T-helper 1 cell (primary cell): ENCODE data around the gene TLCD3B.
"Not testable (repeated sequence)": the region's sequence is repeated elsewhere in the genome, so short reads cannot be mapped to it uniquely, and the experiment has no call there.

Experiments
- DNase-seq, 5 donors: peaks; one replicate each; pipeline ENCODE4 v3.0.0-alpha.2; 2012 to 2020

The TLCD3B gene

DNA sequence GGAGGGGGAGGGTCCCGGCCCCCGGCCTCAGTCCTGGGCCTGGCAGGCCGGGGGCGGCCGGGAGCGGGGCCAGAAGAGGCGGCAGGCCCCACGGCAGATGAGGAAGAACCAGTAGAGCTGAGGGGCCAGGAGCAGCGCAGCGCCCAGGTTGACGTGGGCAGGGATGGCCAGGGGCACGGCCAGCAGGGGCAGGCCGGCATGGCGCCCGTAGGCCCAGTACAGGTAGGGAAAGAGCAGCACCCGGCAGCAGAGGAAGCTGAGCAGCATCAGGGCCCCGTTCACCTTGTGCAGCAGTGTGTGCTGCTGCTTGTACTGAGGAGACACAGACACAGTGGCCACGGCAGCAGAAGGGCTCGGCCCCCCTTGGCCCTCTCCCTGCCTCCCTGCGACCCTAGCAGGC is 5.9 kb downstream of the TLCD3B start:
- no peak for DNase-seq

DNA sequence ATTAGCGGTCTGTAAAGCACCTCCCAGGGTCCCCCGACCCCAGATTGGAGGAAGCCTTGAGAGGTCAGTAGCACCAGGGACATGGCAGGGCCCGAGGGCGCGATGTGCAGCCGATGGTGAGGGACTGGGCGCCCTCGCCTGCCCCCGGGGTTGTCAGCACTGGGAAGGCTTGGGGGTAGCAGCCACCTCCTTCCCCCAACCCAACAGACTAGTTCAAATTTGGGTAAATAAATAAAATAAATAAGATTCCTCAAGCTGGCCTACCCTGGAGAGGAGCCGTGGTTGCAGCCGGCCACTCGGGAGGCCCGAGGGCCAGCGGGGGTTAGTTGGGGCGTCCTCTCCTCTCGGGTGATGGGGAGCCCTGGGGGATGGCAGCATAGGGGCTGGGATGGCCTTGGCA is 6.6 kb downstream of the TLCD3B start:
- DNase-seq: no peak

DNA sequence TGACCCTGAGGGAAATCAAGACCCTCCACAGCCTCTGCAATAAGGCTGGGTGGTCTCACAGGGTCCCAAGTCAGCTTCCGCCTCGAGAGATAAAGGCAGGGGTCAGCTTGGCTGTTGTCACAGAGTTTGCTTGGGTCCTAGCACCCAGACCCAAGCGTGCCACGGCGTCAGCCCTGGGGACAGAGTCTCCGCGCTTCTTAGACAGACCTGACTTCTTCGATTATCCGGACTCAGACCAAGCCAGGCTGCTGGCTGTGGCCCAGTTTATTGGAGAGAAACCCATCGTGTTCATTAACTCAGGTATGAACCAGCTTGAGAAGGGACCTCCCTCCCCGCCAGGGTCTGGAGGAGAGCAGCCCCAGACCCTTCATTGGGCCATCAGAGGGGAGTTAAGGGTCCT is 7.5 kb downstream of the TLCD3B start:
- DNase-seq: no peak

GRCh38 chr16:30022887-30023286 is 8.2 kb downstream of the TLCD3B start, which contains the start of gene C16orf92:
TSS of gene C16orf92 (plus strand) at chr16:30023198. CDS start at chr16:30023341, 143 bp downstream.
- DNase-seq: no peak

DNA sequence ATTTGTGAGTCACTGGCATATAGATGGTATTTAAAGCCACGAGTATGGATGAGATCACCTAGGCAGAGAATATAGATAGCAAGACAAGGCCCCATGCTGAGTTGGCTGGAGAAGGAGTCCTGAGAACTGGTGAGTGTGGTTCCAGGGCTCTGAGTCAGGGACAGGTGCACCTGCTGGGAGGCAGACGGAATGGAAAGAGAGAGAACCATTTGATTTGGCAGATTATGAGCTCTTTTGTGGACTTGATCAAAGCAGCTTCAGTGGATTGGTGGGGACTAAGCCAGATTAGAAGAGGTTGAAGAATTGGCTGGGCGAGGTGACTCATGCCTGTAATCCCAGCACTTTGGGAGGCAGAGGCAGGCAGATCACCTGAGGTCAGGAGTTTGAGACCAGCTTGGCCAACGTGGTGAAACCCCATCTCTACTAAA is 12.3 kb downstream of the TLCD3B start:
- DNase-seq: no peak

GRCh38 chr16:30017937-30018336 is 13.1 kb downstream of the TLCD3B start:
- DNase-seq: not testable (repeated sequence)

DNA sequence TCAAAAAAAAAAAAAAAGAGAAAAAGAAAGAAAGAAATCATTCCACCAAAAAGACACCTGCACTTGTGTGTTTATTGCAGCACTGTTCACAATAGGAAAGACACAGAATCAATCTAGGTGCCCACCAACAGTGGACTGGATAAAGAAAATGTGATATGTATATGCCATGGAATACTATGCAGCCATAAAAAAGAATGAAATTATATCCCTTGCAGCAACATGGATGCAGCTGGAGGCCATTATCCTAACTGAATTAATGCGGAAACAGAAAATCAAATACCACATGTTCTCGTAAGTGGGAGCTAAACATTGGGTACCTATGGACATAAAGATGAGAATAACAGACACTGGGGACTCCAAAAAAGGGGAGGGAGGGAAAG is 13.8 kb downstream of the TLCD3B start:
- DNase-seq: no peak

GRCh38 chr16:30016555-30017276 is 14.4 kb downstream of the TLCD3B start:
- DNase-seq: no peak

- DNase-seq: not testable (repeated sequence)
These were observed 15.6 kb downstream of the TLCD3B start for GRCh38 chr16:30015450-30015849.

GRCh38 chr16:30012598-30012997 is 18.5 kb downstream of the TLCD3B start:
- DNase-seq: not testable (repeated sequence)

GRCh38 chr16:30011714-30012504 is 19.2 kb downstream of the TLCD3B start:
- DNase-seq: no peak

GRCh38 chr16:30010844-30011713 is 20.0 kb downstream of the TLCD3B start, which contains the start of gene DOC2A:
TSS of gene DOC2A (minus strand) at chr16:30011027. CDS start at chr16:30010222, 805 bp downstream.
- DNase-seq: no peak

DNA sequence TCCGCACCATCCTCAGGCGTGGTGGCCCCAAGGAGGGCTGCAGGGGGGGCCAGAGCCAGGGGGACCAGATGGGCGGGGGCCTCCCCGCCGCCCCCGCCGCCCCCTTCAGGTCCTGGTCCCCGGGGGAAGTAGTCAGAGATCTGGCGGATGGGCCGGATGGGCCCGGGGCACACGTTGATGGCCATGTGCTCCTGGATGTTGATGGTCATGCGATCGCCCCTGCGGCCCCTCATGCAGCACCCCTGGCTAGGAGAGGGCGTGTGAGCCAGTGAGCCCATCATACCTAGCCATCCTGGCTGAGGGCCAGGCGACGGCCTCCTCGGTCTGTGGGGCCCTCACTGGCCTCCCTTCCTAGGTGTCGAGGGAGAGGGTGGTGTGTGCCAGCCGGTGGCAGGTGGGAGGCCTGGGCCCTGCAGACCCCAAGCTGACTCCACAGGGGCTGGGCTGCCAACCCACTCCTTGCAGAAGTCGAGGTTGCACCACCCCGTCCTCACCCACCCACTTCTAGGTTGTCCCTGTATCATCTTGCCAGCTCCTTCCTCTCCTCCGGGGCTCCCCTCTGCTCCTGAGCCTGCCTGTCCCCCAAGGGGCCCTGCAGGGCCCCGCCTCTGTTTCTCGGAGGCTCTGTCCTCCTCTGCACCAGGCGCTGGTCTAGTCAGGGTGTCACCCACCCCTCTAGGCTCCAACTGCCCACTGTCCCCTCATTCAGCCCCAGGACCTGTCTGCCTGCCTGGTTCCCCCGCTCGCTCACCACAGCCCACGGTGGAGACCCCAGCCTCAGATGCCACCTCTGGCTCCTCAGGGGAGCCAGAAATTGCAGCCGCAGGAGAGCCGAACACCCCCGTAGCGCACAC is 20.9 kb downstream of the TLCD3B start:
- DNase-seq: no peak

DNA sequence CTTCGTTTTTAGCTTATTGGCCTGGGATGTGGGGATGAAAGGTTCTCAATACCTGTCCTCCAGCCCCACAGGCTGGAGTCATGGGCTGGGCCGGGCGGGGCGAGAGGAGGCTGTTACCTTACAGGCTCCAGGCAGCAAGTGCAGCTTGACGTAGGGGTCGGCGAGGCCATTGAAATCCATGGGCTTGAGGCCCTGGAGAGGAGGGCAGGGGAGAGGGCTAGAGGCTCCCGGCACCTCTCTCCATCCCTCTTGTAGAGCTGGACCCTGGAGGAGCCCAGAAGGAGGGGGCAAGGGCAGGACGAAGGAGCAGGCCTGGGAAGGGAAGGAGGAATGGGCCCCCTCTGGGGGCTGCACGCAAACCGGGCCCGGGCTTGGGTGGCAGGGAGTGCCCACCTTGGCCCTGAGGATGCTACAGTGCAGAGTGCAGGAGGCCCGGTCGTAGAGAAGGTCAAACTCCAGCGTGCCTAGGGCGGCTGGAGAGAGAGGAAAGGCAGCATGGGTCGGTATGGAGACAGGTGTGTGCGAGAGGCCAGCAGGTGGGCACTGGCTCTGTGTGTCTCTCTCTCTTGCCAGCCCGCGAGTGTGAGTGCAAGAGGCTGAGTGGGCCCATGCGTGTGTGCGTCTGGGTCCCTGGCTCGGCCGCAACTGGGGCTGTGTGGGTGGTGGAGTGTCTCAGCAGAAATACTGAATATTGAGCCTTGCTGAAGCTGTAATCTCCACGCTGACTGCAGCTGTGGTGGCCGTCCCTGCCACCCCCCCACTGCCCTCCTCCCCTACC is 21.8 kb downstream of the TLCD3B start:
- no peak for DNase-seq

DNA sequence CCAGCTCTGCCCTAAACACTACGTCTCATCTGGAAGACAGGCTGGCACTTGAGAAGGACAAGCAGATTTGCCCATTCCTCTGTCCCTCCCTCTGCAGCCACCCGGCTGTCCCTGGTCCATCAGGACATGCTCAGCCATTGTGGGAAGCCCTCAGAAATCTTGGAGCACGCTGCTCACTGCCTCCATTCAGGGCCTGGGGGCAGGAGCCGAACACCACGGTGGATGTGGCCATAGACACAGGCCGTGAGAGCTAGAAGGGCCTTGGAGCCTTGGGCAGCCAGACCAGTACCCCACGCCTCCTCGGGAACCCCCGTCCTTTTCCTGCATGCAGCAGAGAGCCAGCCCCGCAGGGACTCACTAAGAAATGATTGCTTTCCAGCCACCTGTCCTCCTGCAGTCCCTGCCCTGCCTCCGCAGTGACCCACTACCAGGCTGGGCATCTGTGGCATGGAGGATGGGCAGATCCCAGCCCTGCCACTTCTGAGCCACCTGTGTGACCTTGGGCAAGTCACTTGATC is 23.6 kb downstream of the TLCD3B start:
- DNase-seq: no peak

- DNase-seq: no peak
These were observed 24.3 kb downstream of the TLCD3B start for GRCh38 chr16:30006659-30007377.

DNA sequence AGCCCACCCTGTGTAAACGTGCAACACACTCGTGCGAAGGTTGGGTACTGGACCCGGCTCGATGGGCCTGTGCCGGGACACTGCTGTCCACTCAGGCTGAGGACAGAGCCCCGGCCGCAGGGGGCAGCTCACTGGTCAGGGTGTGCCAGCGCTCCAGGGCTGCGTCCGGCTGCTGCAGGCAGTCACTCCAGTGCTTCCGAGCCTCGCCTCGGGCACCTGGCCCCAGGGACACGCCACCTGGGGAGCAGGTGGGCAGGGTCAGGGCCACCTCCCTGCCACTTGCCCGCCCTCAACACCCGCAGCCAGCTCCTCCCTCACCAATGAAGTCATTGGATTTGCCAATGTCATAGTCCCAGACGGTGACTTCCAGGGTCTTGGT is 25.0 kb downstream of the TLCD3B start:
- DNase-seq: no peak

DNA sequence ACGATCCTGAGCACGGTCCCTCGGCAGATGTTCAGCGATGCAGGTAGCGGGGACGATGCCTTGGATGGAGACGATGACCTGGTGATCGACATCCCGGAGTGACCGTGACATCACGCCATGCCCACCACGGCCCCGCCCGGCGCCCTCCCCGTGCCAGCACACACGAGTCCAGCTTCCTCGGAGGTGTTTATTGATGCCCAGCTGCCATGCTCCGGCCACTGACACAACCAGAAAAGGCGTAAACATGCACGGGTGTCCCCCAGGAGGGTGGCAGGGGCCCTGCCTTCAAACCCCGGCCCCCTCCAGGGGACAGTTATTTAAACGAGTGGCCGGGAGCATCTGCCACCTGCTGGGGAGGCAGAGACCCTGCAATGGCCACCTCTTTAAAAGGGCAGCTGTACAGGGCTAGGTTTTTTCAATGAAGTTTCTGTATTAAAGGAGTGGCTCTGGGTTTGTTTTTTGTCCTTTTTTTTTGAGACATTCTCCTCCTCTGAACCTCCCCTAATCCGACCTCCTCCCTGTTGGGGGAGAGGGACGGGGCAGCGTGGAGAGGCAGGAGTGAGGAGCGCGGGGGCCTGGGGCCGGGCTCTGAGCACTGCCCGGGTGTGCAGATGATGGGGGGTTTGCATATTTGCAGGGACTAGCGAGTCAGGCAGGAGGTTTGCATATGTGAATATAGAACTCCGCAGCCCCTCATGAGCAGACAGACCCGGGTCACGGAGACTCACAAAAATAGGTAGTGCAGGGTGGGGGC is 25.6 kb downstream of the TLCD3B start:
- DNase-seq: peak in 3 of 5 donors; percentile 26 to 38 (median 38)

GRCh38 chr16:30004811-30005242 is 26.2 kb downstream of the TLCD3B start:
- no peak for DNase-seq

DNA sequence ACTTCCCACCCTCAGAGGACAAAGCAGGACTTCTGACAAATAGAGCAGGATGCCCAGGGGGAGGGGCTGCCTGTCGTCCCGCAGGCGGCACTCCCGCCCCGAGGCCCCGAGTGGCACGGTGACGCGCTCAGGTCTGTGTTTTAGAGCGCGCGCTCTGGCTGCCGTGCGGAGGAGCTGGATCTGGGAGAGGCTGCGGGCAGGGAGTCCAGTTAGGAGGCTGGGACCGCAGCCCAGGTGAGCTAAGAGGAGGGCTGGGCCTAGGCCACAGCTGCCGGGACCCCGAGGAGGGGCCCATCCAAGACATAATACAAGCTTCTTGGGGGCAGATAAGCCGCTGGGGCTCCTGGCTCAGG is 26.7 kb downstream of the TLCD3B start:
- DNase-seq: no peak
